CD4-positive, alpha-beta T cell treated with Interleukin-17A for 1 hour (primary cell): ENCODE data around the gene RBMY1E.
"Not testable (repeated sequence)": the region's sequence is repeated elsewhere in the genome, so short reads cannot be mapped to it uniquely, and the experiment has no call there.

Experiments
- DNase-seq: peaks from one replicate; pipeline ENCODE4 v3.0.0-alpha.2; 2020

Gene RBMY1E

DNA sequence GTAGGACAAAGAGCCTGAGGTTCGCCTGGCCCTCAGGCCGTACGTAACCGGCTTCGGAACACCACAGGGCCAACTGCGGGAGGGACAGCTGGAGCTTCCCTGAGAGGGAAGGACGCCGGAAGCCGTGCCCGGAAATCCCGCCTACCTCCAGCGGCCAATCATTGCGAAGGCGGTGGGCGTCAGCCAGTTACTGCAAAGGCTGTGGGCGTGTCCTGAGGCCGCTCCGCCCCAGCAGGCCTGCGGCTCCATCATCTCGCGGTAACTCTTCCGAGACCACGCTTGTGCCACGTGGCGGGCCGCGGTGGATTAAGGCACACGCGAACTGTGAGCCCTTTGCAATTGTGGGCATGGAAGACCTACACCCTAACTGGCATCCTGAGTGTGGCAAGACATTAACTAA is at the start of gene RBMY1E:
Gene RBMY1E (minus strand): TSS at position 101 of the 400 bp plus-strand sequence. CDS start 1,978 bp downstream, outside the sequence.
- DNase-seq = not testable (repeated sequence)

DNA sequence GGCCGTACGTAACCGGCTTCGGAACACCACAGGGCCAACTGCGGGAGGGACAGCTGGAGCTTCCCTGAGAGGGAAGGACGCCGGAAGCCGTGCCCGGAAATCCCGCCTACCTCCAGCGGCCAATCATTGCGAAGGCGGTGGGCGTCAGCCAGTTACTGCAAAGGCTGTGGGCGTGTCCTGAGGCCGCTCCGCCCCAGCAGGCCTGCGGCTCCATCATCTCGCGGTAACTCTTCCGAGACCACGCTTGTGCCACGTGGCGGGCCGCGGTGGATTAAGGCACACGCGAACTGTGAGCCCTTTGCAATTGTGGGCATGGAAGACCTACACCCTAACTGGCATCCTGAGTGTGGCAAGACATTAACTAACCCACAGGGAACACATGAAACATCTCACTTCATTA is 23.4 kb downstream of the RBMY1E start, which contains the start of gene RBMY1D:
Gene RBMY1D (minus strand): TSS at position 101 of the 400 bp plus-strand sequence. CDS start 2,013 bp downstream, outside the sequence.
- DNase-seq = not testable (repeated sequence)

DNA sequence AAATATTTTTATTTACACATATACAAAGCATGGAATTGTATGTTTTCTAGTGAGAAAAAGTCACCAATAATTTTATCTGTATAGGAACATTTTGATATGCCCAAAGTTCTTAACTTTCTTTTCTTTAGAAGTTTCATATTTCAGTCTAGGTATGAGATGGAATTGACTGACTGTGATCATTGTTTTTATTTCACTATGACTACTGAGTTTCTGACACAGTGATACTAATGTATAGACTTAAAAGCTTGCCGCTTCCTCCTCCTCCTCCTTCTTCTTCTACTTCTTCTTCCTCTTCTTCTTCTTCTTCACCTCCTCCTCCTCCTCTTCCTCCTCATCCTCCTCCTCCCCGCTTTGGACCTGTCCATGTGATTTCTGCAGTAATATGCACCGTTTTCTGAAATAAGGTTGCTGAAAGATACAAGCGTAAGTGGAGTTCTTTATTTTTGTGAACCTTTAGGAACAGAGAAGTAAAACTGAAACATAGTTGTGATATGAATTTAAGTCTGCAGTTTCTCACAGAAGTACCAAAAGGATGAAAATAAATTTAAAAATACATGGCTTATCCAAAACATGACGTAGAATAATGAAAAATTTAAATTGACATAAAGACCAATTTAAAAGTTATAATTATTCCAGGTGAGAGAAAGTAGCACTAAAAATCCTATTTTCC is 48.3 kb downstream of the RBMY1E start:
- DNase-seq = not testable (repeated sequence)
